Skeletal muscle tissue (tissue), 4 donors: ENCODE data around the gene NONO. TPM values are rescaled to one million over a fixed set of nuclear protein-coding genes. Genes with fewer than 3 reads are reported as not detected.
"Not testable (repeated sequence)": the region's sequence is repeated elsewhere in the genome, so short reads cannot be mapped to it uniquely, and the experiment has no call there.

ENCODE experiments used
- H3K27ac ChIP-seq: one replicate; pipeline ENCODE4 v1.7.0; 2013; ENCODE audit warnings: mild to moderate bottlenecking, low read depth, low read length, inconsistent platforms
- H3K27me3 ChIP-seq, 3 donors: one replicate each; pipeline ENCODE4 v1.7.0; 2013; ENCODE audit warnings: low read length in 3 of 3; ENCODE audit not compliant: control insufficient read depth in 3 of 3, insufficient read depth in 3 of 3
- H3K36me3 ChIP-seq, 3 donors: one replicate each; pipeline ENCODE4 v1.7.0; 2013; ENCODE audit warnings: low read length in 3 of 3; ENCODE audit not compliant: control insufficient read depth in 3 of 3, insufficient read depth in 3 of 3
- H3K4me1 ChIP-seq, 3 donors: one replicate each; pipeline ENCODE4 v1.7.0; 2013; ENCODE audit warnings: low read length in 3 of 3, mild to moderate bottlenecking in 3 of 3; ENCODE audit not compliant: control insufficient read depth in 3 of 3, insufficient read depth in 3 of 3
- H3K4me3 ChIP-seq, 3 donors: one replicate each; pipeline ENCODE4 v1.7.0; 2013; ENCODE audit warnings: low read length in 3 of 3
- H3K9ac ChIP-seq, 3 donors: one replicate each; pipeline ENCODE4 v1.7.0; 2013; ENCODE audit warnings: low read length in 3 of 3, mild to moderate bottlenecking in 3 of 3, moderate library complexity in 2 of 3, low read depth in 1 of 3
- H3K9me3 ChIP-seq, 3 donors: one replicate each; pipeline ENCODE4 v1.7.0; 2013; ENCODE audit warnings: low read length in 3 of 3; ENCODE audit not compliant: control insufficient read depth in 3 of 3
- total RNA-seq: library from RNA; depleted of rRNA; stranded (reverse); fragments of >200 nt; gene quantifications from one replicate; pipeline ENCODE4 v1.2.3, GENCODE V29; 2014
- donor health status: Osteomylitis.

The NONO gene
- total RNA-seq, 1 donor from 2014 or later: 297 TPM

- no peaks in the 10 kb centered on the region for H3K27me3 ChIP-seq
- peaks cover 0 to 8% (median 7%) of the 10 kb centered on the region in 3 donors for H3K4me1 ChIP-seq
- H3K9ac ChIP-seq: peak overlapping the region; percentile 50 to 73 (median 65)
- no peaks in the 10 kb centered on the region for H3K36me3 ChIP-seq
- H3K27ac ChIP-seq: peak overlapping the region; percentile 86
- H3K4me3 ChIP-seq: peak overlapping the region; percentile 67 to 84 (median 72)
- no peaks in the 10 kb centered on the region for H3K9me3 ChIP-seq
Observed at GRCh38 chrX:71282514-71283402, 677 bp upstream of the NONO start.

DNA sequence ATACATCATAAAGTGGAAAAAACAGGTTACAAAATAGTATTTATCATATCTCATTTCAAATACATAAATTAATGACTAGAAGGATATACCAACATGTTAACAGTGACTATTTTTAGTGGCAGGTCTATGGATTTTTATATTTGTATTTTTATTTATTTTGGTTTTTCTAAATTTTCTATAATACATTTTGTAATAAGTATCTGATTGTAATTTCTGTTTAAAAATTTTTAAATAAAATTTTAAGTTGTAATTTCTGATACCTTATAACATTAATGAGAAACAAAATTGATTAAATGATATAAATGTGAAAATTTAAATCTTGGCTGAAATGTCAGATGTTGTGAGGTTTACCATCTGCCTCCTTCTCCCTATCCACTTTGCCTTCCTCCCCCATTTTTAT is 2.5 kb downstream of the NONO start:
- Histone ChIP-seq H3K27ac (no peak overlapping the region), H3K27me3 (no peaks in the 10 kb centered on the region), H3K4me1 (peaks cover 0 to 8% (median 7%) of the 10 kb centered on the region in 3 donors), H3K9ac (peak overlapping the region in 1 of 3 donors; percentile 33), H3K36me3 (peaks cover 0 to 3% (median 3%) of the 10 kb centered on the region in 3 donors), H3K9me3 (no peaks in the 10 kb centered on the region), H3K4me3 (no peak overlapping the region)

DNA sequence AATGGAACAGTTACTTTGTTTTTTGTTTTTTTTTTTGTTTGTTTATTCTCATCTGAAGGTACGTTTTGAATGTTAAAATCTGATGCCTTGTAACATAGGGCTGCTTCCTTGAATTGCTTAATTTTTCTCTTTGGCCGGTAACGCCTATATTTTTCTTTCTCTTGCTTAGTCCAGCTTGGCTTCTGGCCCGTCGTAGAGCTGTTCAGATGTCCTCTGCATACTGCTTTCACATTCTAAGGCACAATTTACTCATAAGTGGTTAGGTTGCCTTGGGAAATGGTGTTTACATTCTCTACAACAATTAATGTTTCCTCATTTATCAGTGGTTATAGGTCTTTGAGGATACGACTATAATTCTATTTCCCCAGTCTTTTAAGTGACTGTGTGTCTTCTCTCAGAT is 7.9 kb downstream of the NONO start:
- no peak overlapping the region for H3K9ac ChIP-seq
- H3K4me3 ChIP-seq: no peak overlapping the region
- peaks cover 14 to 30% (median 16%) of the 10 kb centered on the region in 3 donors for H3K36me3 ChIP-seq
- no peak overlapping the region for H3K27ac ChIP-seq
- H3K4me1 ChIP-seq: peaks cover 0 to 1% (median 0%) of the 10 kb centered on the region in 3 donors
- H3K9me3 ChIP-seq: no peaks in the 10 kb centered on the region
- no peaks in the 10 kb centered on the region for H3K27me3 ChIP-seq

- Histone ChIP-seq H3K27me3 (no peaks in the 10 kb centered on the region), H3K9ac (no peak overlapping the region), H3K4me1 (peaks cover 3 to 6% (median 3%) of the 10 kb centered on the region in 3 donors), H3K27ac (no peak overlapping the region), H3K4me3 (no peak overlapping the region), H3K9me3 (no peaks in the 10 kb centered on the region), H3K36me3 (peaks cover 19 to 41% (median 29%) of the 10 kb centered on the region in 3 donors)
Observed at GRCh38 chrX:71292669-71293365, 9.4 kb downstream of the NONO start.

DNA sequence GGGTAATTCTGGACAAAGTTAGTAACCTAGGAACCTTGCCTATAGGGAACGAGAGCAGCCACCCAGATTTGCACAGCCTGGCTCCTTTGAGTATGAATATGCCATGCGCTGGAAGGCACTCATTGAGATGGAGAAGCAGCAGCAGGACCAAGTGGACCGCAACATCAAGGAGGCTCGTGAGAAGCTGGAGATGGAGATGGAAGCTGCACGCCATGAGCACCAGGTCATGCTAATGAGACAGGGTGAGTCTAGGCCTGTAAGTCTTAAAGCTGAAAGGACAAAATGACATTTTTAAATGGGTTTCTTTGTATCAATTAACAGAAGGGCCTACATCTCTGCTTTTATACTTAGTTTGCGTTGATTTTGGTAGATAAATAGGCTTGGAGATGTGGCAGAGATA is 13.4 kb downstream of the NONO start:
- Histone ChIP-seq H3K4me1 (peaks cover 8 to 12% (median 9%) of the 10 kb centered on the region in 3 donors), H3K4me3 (no peak overlapping the region), H3K27ac (no peak overlapping the region), H3K36me3 (peaks cover 17 to 47% (median 35%) of the 10 kb centered on the region in 3 donors), H3K27me3 (no peaks in the 10 kb centered on the region), H3K9me3 (no peaks in the 10 kb centered on the region), H3K9ac (no peak overlapping the region)

- no peaks in the 10 kb centered on the region for H3K9me3 ChIP-seq
- H3K4me1 ChIP-seq: peaks cover 9 to 16% (median 16%) of the 10 kb centered on the region in 3 donors
- H3K9ac ChIP-seq: peak overlapping the region in 1 of 3 donors; percentile 8
- H3K27ac ChIP-seq: no peak overlapping the region
- peaks cover 17 to 40% (median 28%) of the 10 kb centered on the region in 3 donors for H3K36me3 ChIP-seq
- H3K27me3 ChIP-seq: no peaks in the 10 kb centered on the region
- H3K4me3 ChIP-seq: no peak overlapping the region
Observed at GRCh38 chrX:71298119-71298518, 14.7 kb downstream of the NONO start.

GRCh38 chrX:71300064-71300463 is 16.6 kb downstream of the NONO start:
- H3K27me3 ChIP-seq, H3K27ac ChIP-seq, H3K4me3 ChIP-seq, H3K9me3 ChIP-seq, H3K9ac ChIP-seq: not testable (repeated sequence)
- Histone ChIP-seq H3K36me3 (peaks cover 21 to 41% (median 30%) of the 10 kb centered on the region in 3 donors), H3K4me1 (peaks cover 14 to 18% (median 17%) of the 10 kb centered on the region in 3 donors)

DNA sequence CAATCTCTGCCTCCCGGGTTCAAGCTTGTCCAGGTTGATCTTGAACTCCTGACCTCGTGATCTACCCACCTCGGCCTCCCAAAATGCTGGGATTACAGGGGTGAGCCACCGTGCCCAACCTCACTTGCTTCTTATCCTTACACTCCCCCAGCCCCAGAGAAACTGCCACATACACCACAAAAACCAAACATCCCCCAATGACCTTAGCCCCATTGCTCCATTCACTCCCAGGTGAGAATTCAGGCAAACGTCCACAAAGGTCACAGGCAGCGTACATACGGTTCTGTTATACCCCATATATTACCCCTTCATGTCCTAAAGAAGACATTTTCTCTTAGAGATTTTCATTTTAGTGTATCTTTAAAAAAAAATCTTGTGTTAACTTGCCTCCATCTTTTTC is 17.1 kb downstream of the NONO start:
- H3K4me1 ChIP-seq: peaks cover 14 to 18% (median 17%) of the 10 kb centered on the region in 3 donors
- H3K27me3 ChIP-seq, H3K27ac ChIP-seq, H3K9ac ChIP-seq, H3K9me3 ChIP-seq, H3K4me3 ChIP-seq: not testable (repeated sequence)
- peaks cover 21 to 42% (median 30%) of the 10 kb centered on the region in 3 donors for H3K36me3 ChIP-seq

DNA sequence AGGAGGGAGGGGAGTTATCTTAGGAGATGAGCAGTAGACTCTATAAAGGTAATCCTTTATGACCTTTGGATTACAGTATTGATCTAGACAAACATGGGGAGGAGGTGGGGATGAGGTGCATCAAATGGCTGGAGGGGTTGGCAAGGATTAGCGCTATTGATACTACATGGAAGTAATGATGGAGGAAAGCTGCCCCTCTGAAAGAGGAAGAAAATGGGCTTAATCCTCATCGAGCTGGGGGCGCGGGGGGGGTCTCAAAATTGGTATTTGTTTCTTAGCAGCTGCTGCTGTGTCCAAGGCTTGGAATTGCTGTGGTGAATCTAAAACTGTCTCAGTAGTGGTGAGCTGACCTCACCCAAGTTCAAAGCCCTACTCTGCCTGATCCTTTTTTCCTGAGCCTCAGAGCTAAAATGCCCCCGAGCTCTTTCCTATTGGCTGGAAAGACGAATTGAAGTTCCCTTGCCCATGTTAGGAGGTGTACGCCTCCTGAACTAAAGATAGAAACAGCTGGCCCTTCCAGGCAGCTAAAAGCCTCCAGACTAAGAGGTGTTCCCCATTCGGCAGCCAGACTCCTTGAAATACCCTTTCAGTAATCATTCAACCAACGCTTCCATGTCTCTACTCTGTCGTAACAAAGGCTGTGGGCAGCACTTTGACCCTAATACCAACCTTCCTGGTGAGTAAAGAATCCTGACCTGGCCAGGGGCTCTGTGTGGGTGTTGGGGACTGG is 17.9 kb downstream of the NONO start, which contains the start of gene ITGB1BP2:
ITGB1BP2 (plus strand) TSS at position 556 of the 730 bp plus-strand sequence; CDS start at position 613, 57 bp downstream.
- H3K36me3 ChIP-seq: peaks cover 21 to 37% (median 30%) of the 10 kb centered on the region in 3 donors
- no peaks in the 10 kb centered on the region for H3K9me3 ChIP-seq
- no peaks in the 10 kb centered on the region for H3K27me3 ChIP-seq
- peaks cover 14 to 18% (median 17%) of the 10 kb centered on the region in 3 donors for H3K4me1 ChIP-seq
- peak within 1 kb of the TSS; percentile 56 to 74 (median 69) for H3K4me3 ChIP-seq
- peak within 1 kb of the TSS; percentile 87 for H3K27ac ChIP-seq
- H3K9ac ChIP-seq: peak within 1 kb of the TSS; percentile 82 to 84 (median 83)
